Thoracic aorta (tissue), 2 donors: ENCODE results near the gene IL17C. TPM values are rescaled to one million over a fixed set of nuclear protein-coding genes. Genes with fewer than 3 reads are reported as not detected.

Experiments used
- ATAC-seq: fragments of 150-250 bp; one replicate; pipeline ENCODE4 v1.8.0; 2017; ENCODE audit warnings: low read depth; ENCODE audit not compliant: insufficient number of reproducible peaks, low FRiP score
- DNase-seq: peaks from one replicate; pipeline ENCODE4 v3.0.0-alpha.2; 2020; ENCODE audit warnings: low spot score
- H3K27ac ChIP-seq, 2 donors: fragments of 200-600 bp; sonication (generic); 1 replicate in 1 of 2; 2 replicates in 1 of 2; pipeline ENCODE4 v1.5.1; 2016; ENCODE audit warnings: mild to moderate bottlenecking in 2 of 2, moderate library complexity in 2 of 2
- H3K27me3 ChIP-seq: fragments of 200-600 bp; sonication (generic); replicated peaks from 2 replicates; pipeline ENCODE4 v1.6.0; 2016; ENCODE audit warnings: mild to moderate bottlenecking; ENCODE audit not compliant: insufficient read depth
- H3K36me3 ChIP-seq: fragments of 200-600 bp; sonication (generic); one replicate; pipeline ENCODE4 v1.5.1; 2016
- H3K4me1 ChIP-seq, 2 donors: fragments of 200-600 bp; sonication (generic); 1 replicate in 1 of 2; 2 replicates in 1 of 2; pipeline versions ENCODE4 v1.5.1 to v1.6.0; 2016; ENCODE audit warnings: low read depth in 2 of 2, mild to moderate bottlenecking in 1 of 2; ENCODE audit not compliant: control insufficient read depth in 1 of 2
- H3K4me3 ChIP-seq: fragments of 200-600 bp; sonication (generic); 2 replicates; pipeline ENCODE4 v1.5.1; 2016; ENCODE audit warnings: mild to moderate bottlenecking
- H3K9me3 ChIP-seq: fragments of 200-600 bp; sonication (generic); 2 replicates; pipeline ENCODE4 v1.5.1; 2016
- total RNA-seq, 2 donors: library from RNA; depleted of rRNA; stranded (reverse); fragments of >200 nt; gene quantifications; one replicate each; pipeline versions ENCODE4 v1.1.0 to v1.2.3, GENCODE V29; 2016
- TF ChIP-seq, protein P1 (sequence below): fragments of 200-600 bp; sonication (generic); IDR thresholded peaks from one replicate; pipeline ENCODE4 v1.5.1; 2019; ENCODE audit warnings: antibody characterized with exemption

Gene IL17C
- total RNA-seq, 2 donors from 2014 or later: 0.92 TPM; not detected in 1

- H3K36me3 ChIP-seq: peaks cover 65% of the 10 kb centered on the region
- TF ChIP-seq, protein P1, sequence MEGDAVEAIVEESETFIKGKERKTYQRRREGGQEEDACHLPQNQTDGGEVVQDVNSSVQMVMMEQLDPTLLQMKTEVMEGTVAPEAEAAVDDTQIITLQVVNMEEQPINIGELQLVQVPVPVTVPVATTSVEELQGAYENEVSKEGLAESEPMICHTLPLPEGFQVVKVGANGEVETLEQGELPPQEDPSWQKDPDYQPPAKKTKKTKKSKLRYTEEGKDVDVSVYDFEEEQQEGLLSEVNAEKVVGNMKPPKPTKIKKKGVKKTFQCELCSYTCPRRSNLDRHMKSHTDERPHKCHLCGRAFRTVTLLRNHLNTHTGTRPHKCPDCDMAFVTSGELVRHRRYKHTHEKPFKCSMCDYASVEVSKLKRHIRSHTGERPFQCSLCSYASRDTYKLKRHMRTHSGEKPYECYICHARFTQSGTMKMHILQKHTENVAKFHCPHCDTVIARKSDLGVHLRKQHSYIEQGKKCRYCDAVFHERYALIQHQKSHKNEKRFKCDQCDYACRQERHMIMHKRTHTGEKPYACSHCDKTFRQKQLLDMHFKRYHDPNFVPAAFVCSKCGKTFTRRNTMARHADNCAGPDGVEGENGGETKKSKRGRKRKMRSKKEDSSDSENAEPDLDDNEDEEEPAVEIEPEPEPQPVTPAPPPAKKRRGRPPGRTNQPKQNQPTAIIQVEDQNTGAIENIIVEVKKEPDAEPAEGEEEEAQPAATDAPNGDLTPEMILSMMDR: no peak
- DNase-seq (no peak), ATAC-seq (no peak)
- no peaks in the 10 kb centered on the region for H3K9me3 ChIP-seq
- no peaks in the 10 kb centered on the region for H3K4me1 ChIP-seq
- H3K27me3 ChIP-seq: no peaks in the 10 kb centered on the region
- H3K4me3 ChIP-seq: no peak overlapping the region
- H3K27ac ChIP-seq: no peak overlapping the region
Observed at GRCh38 chr16:88624481-88624880, 13.9 kb upstream of the IL17C start.

- H3K9me3 ChIP-seq: no peaks in the 10 kb centered on the region
- ATAC-seq: no peak
- H3K27me3 ChIP-seq: no peaks in the 10 kb centered on the region
- no peak overlapping the region for H3K27ac ChIP-seq
- no peak overlapping the region for H3K4me3 ChIP-seq
- H3K4me1 ChIP-seq: no peaks in the 10 kb centered on the region
- H3K36me3 ChIP-seq: peaks cover 70% of the 10 kb centered on the region
- TF ChIP-seq, protein P1: no peak
- no peak for DNase-seq
Observed at GRCh38 chr16:88624977-88625576, 13.3 kb upstream of the IL17C start.

DNA sequence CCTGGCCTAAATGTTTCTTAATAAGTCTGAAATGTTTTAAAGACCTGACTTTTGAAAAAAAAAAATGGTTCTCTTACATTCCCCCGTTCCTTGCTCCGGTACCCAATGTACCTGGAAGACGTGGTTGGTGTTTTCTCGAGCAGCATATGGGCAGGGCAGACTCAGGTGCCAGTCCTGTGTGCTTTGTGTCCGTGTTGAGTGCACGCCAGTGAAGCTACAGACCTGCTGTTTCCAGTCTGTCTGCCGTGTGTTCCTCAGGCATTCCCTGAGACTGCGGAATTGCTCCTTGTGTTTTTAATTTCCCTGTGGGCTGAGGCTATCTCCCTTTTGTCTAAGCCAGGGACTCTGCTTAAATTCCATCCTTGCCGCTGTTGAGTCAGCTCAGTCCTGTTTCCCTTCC lies 11.7 kb upstream of the IL17C start:
- Histone ChIP-seq H3K27ac (no peak overlapping the region), H3K4me1 (no peaks in the 10 kb centered on the region), H3K36me3 (peaks cover 84% of the 10 kb centered on the region), H3K27me3 (no peaks in the 10 kb centered on the region), H3K9me3 (no peaks in the 10 kb centered on the region), H3K4me3 (no peak overlapping the region)
- TF ChIP-seq, protein P1: no peak
- DNase-seq (no peak), ATAC-seq (no peak)

DNA sequence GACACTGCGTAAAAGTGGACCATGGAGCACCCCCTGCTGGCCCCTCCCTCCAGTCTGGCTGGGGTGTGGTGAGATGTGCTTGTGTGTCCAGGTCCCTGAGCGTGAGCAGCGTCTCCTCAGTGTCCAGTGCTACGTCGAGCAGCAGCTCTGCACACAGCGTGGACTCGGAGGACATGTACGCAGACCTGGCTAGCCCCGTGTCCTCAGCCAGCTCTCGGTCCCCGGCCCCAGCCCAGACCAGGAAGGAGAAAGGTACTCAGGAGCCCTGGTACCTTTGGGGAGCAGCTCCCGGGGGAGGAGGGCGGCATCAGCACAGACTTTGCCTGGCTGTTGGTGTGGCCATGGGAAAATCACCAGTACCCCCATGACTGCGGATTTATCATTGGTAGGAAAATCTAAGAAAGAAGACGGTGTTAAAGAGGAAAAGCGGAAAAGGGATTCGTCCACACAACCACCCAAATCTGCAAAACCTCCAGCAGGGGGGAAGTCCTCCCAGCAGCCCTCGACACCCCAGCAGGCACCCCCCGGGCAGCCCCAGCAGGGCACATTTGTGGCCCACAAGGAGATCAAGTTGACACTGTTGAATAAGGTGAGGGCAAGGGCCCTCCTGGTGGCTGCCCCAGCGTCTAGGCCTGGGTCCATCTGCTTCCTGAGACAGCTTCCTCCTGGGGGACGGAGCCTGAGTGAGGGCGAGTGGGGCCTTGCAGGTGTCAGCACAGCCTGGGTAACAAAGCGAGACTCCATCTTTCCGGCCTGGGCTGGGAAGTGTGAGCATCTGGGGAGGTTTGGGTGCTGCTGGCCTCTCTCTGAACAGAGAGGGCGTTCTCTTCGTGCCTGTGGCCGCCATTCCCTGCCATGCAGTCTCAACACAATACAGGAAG lies 10.6 kb upstream of the IL17C start:
- H3K4me3 ChIP-seq: no peak overlapping the region
- H3K4me1 ChIP-seq: no peaks in the 10 kb centered on the region
- no peaks in the 10 kb centered on the region for H3K9me3 ChIP-seq
- peaks cover 87% of the 10 kb centered on the region for H3K36me3 ChIP-seq
- H3K27me3 ChIP-seq: no peaks in the 10 kb centered on the region
- TF ChIP-seq, protein P1: no peak
- no peak overlapping the region for H3K27ac ChIP-seq
- ATAC-seq (no peak), DNase-seq (no peak)

DNA sequence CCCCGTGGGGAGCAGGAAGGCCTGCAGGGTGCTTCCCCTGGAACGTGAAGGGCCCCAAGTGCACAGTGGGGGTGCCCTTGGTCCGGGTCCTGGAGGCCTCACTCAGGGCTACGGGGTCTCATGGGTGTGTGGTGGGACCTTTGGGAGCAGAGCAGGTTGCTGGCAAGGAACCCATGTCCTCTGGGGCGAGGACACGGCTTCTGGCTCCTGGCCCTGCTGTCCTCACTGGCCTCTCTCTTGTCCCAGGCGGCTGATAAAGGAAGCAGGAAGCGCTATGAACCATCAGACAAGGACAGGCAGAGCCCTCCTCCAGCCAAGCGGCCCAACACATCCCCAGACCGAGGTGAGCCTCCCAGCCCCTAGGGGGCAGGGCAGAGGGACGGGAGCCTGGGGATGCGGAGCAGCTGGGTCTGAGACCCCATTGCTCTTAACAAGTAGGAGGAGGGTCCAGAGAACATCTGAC lies 9.8 kb upstream of the IL17C start:
- Histone ChIP-seq H3K27me3 (no peaks in the 10 kb centered on the region), H3K4me1 (no peaks in the 10 kb centered on the region), H3K4me3 (no peak overlapping the region), H3K27ac (no peak overlapping the region), H3K9me3 (no peaks in the 10 kb centered on the region), H3K36me3 (peaks cover 80% of the 10 kb centered on the region)
- ATAC-seq (no peak), DNase-seq (no peak)
- TF ChIP-seq, protein P1: no peak
